A549 (cell line): Measurements from ENCODE around the gene PLN.

Experiments used
- EP300 ChIP-seq, 2 experiments: fragments of >200 bp; sonication (Bioruptor Twin); formaldehyde crosslinking; IDR thresholded peaks; 2 replicates in 1 of 2; 3 replicates in 1 of 2; pipeline ENCODE4 v1.6.1; 2016 to 2017
- POLR2A ChIP-seq: IDR thresholded peaks from 2 replicates; pipeline ENCODE4 v1.6.1; 2012; ENCODE audit warnings: mild to moderate bottlenecking, low read length

DNA sequence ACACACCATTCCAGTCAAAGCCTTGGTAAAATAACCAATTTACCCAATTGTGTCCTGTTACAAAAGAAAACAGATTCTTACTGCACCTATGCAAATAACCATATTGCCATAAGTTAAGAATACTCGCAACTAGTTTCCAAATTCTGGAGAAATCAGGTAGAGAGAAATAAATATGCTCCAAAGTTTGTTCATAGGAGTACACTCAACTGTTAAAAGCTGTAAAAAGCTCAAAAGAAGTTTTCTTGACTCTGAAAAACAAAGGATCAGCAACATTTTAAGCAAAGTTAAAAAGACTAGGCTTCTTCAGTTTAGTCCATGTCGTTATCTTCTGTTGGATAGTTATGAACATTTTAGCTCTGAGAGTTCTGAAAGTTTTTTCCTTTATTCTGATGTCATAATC is 55.3 kb downstream of the PLN start:
- TF ChIP-seq EP300 (IDR thresholded peaks at IDR 0.05): no peak
- TF ChIP-seq POLR2A: no peak
